Measurements from ENCODE around the gene DCTN2.

The DCTN2 gene

DNA sequence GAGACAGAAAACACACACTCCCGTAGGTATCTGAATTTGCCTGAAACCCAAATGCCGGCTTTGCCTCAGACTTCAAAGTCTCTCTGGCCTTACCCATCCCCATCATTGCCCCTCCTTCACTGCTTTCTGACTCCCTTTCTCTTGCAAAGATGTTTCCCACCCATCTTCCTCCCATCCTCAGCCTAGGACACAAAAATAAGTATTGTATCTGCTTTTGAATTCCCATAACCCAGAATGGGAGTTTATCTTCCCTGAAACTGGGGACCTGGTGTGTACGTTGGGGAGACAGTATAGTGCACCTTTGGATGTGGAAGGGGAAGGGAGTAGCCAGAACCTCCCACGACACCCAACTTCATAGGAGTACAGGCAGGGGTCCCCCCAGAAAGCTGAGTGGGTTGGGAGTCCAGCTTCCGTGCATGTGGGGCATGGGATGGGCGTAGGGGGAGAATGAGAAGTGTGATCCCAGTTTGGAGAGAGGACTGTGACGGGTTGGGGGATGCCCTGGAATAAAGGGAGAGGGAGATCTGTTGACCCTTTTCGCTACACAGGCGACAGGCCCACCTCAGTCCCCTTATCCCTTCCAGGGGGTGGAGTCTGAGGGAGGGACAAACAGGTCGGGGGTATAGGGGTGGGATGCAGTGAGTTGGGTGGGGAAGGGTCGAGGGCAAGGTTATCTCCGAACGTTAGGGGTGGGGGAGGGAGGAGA lies 2.4 kb upstream of the DCTN2 start:
- DNase-seq = no peak

DNA sequence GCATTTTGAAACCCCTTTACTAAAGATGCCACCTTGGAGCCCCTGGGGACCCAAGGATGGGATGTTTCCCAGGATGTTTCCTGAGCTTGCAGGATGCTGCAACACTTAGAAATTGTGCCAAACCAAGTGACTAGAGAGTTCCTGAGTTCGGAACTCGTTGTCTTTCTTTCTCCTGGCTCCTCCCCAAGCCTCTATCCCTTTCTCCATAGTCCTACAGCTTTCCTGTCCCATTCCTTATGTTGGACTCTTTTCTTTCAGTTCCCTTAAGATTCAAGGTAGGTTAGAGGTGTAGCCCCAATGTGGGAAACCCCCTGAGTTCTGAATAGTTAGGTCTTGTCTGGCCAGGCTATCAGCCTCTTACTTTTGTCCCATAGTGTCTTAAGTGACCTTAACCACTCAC lies 1.5 kb upstream of the DCTN2 start:
- DNase-seq = no peak

DNA sequence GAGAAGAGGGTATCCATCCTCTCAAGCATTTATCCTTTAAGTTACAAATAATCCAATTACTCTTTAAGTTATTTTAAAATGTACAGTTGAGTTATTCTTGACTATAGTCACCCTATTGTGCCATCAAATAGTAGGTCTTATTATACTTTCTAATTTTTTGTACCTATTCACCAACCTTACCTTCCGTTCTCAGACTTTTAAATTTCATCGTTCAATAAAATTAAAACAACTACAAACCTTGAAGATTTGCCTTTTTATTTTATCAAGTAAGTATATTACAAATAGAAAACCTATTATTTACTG lies 972 bp upstream of the DCTN2 start:
- no peak for DNase-seq

DNA sequence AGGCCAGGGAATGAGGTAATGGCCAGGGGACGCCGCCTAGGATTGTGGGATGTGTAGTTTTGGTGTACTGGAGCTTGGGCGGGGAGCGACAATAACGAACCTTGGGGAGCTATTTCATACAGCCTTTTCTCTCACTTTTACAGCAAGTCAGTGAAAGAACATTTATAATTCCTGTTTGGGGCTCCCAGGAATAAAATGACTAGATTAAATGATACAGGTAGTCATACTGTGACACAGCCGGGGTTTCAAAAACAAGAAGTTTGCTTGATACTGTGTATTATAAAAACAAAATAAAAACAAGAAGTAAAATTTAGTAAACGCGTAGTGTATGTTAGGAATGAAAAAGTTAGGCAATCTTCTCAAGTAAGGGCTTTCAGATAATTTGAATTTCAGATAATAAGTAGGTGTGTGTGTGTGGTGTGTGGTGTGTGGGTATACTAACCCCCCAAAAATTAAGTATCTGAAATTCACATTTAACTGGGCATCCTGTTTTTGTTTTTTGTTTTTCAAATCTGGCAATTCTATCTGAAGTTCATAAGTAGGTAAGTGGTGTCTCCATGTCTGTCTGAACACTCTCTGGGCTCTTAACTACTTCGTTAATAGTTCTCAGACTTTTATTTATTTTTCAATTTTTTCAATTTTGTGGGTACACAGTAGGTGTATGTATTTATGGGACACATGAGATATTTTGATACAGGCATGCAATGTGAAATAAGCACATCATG lies 458 bp upstream of the DCTN2 start:
- no peak for DNase-seq

GRCh38 chr12:57545809-57546437 lies 1.1 kb downstream of the DCTN2 start:
- no peak for DNase-seq

DNA sequence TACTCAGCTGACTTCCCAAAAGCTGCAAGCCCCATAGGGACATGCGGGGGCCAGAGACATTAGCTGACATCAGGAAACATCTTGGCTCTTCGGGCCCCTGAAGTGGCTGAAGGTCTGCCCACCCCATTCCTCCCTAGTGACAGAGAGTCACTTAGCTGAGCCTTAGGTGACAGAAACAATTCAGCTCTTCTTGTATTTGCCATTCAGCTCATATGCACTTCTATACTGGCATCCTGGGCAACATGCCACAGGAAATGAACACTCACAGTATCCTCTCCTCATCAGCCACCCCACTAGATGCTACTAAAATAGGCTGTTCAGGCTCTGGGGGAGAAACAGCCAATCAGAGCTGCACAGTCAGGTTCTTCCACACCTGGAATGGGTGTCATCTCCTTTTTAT lies 3.4 kb downstream of the DCTN2 start:
- no peak for DNase-seq

GRCh38 chr12:57541717-57542116 lies 5.3 kb downstream of the DCTN2 start:
- no peak for DNase-seq

DNA sequence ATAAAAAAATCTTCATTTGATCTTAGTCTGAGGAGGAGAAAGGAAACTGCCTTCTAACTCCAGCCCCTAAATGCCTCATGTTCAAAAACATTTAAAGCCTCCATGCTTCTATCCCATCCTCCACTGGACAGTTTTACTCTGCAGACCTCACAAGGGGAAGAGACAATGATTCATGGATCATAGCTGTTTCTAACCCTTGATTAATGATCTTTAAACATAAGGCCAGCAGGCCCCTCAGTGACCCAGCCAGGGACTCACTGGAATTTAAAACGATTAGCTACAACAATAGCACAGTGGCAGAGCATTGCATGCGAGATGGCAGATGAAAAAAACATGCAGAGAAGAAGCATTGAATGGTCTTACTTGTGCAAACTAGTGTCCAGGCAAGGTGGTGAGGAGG lies 6.0 kb downstream of the DCTN2 start:
- no peak for DNase-seq

- no peak for DNase-seq
Measured at GRCh38 chr12:57539134-57539768, 7.7 kb downstream of the DCTN2 start.

GRCh38 chr12:57536597-57536942 lies 10.4 kb downstream of the DCTN2 start:
- DNase-seq = no peak

DNA sequence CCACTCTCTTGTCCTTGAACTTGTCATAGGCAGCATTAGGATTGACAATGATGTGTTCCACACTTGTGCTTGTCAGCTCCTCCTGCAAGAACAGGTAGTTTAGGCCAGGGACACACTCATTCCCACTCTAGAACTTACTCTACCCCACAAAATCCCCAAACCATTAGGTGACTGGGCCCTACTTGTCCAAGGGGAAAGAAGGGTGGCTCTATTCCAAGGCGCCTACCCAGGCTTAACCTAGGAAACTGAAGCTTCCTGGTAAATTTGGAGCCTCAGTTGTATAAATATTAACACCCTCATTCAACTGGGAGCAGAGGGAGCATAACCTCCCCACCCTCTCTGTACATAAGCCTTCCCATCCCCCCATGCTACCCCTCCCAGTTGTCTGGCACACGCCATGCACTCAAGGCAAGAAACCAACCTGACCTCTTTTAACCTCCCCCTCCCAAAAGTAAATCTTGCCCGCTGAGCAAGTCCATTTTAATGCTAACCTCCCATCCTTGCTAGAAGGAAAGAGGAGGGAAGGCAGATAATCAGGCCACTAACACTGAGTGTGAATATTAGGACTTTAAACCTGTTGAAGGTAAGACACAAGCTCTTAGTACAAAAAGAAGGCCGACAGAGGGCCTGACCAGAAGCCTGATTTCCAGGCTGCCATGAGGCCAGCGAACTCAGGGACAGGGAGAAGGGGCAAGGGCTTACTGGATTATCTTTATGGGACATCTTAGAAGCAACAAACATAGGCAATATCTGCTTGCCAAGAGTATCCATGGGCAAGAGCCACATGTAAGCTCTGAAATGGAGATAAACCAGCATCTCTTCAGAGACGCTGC lies 11.0 kb downstream of the DCTN2 start:
- no peak for DNase-seq

GRCh38 chr12:57534991-57535543 lies 11.9 kb downstream of the DCTN2 start:
- no peak for DNase-seq

GRCh38 chr12:57534250-57534649 lies 12.7 kb downstream of the DCTN2 start:
- DNase-seq = no peak

DNA sequence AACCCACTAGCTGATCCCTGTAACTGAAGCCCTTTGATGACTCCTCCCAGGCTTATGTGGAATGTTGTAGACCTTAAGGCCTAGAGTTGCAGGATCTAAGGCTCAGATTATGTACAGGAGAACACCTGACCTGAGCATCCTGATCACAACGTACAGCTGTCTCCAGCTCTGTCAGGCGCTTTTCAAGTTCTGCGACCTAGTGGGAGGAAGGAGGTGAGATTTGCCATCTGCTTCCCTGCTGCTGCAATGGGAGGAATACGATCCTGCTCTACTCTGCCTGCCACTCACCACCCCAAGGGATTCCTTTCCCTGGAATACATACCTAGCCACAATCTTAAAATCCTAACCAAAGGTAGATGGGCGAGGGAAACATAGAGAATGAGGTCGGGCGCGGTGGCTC lies 13.9 kb downstream of the DCTN2 start:
- DNase-seq = no peak

- no peak for DNase-seq
Measured at GRCh38 chr12:57531836-57532235, 15.2 kb downstream of the DCTN2 start.

DNA sequence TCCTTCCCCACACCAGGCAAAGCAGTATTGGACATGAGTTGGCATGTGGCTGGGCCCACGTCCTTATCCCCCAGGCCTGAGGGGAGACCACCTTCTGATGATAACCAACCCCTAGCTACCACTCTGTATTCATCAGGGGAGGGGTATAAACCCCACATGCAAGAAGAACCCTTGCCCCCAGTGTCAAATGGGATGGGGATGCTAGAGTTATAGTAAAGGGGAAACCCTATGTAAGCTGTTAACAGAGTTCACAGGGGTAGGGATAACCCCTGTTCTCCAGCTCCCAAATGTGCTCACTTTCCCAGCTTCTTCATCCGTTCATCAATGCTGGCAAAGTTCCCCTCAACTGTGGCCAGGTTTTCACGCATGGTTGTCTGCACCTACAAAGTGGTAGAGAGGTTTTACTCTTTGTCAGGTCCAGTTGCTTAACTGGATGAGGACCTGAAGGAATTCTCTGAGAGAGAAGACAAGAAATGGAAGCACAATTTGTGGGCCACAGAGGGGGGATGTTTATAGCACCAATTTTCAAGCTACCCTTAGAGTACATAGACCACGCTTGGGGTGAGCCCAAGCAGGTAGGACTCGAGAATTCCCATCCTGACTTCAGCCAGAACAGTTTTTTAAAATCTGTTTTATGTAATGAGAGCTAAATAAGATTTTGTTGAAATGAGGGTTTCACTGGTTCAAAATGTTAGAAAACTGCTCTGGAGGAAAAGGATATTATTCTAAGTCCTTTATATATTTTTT lies 16.4 kb downstream of the DCTN2 start:
- no peak for DNase-seq

GRCh38 chr12:57529831-57530230 lies 17.2 kb downstream of the DCTN2 start:
- DNase-seq = no peak

DNA sequence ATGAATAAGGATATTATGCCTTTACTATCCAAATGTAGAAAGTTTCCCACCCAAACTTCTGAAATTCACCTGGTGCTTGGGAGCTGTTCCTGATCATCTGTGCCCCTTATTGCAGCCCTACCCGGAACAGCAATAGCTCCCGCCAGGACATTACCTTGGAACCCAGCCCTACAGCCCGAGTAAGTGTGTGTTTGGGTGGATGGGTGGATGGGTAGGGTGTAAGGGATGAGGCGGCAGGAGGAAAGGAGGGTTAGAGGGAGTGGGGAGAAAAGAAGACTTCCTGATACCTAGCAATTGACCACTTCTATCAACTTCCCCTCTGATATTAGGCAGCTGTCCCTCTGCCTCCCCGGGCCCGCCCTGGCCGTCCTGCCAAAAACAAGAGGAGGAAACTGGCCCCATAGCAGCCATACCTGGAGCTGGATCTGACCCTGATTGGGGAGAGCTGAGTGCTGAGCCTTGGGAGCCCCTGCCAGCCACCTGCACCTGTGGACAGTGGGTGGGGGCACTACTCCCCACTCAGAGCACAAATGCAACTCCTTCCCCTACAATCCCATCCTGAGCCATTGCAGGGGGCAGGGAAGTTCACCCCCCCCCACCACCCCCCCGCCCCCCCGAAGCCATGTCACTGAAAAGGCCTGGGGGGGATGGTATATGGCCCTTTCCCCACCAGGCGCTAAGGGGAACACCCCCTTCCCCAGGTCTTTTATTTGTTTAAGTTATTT lies 18.0 kb downstream of the DCTN2 start:
- DNase-seq = no peak

- no peak for DNase-seq
Measured at GRCh38 chr12:57528176-57528575, 18.8 kb downstream of the DCTN2 start.

DNA sequence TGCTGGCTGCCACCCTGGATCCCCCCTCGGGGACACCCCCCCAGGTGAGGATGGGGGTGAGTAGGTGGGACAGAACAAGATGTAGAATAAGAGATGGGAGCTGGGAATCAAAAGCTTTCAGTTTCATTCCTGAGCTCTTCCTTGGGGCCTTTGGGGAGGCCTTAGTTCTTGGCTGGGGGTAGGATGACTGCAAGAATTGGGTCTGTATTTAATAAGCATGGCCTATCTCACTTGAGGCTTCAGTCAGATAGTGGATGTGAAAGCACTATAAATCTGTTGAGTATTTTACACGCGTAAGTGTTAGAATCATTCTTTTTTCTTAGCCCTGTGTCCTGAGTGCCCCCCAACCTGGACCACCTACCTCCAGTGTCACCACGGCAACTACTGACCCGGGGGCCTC lies 19.8 kb downstream of the DCTN2 start:
- DNase-seq = no peak

GRCh38 chr12:57526477-57527126 lies 20.4 kb downstream of the DCTN2 start:
- no peak for DNase-seq

Measured in fibroblast of skin of right quadriceps (primary cell).